IPS-18a (cell line): Measurements from ENCODE around the gene TMEM119.
"Not testable (repeated sequence)": the region's sequence is repeated elsewhere in the genome, so short reads cannot be mapped to it uniquely, and the experiment has no call there.

Source experiments
- H3K27ac ChIP-seq: one replicate; pipeline ENCODE4 v1.5.1; 2013; ENCODE audit warnings: low read length
- H3K27me3 ChIP-seq: one replicate; pipeline ENCODE4 v1.6.1; 2013; ENCODE audit warnings: mild to moderate bottlenecking, low read length; ENCODE audit not compliant: control insufficient read depth, insufficient read depth
- H3K36me3 ChIP-seq: one replicate; pipeline ENCODE4 v1.6.1; 2013; ENCODE audit warnings: low read depth, low read length; ENCODE audit not compliant: control insufficient read depth
- H3K4me1 ChIP-seq: one replicate; pipeline ENCODE4 v1.6.1; 2013; ENCODE audit warnings: low read depth, low read length; ENCODE audit not compliant: control insufficient read depth
- H3K4me3 ChIP-seq: one replicate; pipeline ENCODE4 v1.5.1; 2013; ENCODE audit warnings: low read length
- H3K9ac ChIP-seq: one replicate; pipeline ENCODE4 v1.6.1; 2013; ENCODE audit warnings: mild to moderate bottlenecking, low read length, moderate library complexity
- H3K9me3 ChIP-seq: one replicate; pipeline ENCODE4 v1.6.1; 2013; ENCODE audit warnings: low read depth, low read length; ENCODE audit not compliant: control insufficient read depth

Gene TMEM119

GRCh38 chr12:108582978-108583770, 14.7 kb downstream of the TMEM119 start:
- H3K27me3 ChIP-seq: no peaks in the 10 kb centered on the region
- no peaks in the 10 kb centered on the region for H3K36me3 ChIP-seq
- H3K9ac ChIP-seq: no peak overlapping the region
- H3K4me1 ChIP-seq: no peaks in the 10 kb centered on the region
- H3K9me3 ChIP-seq: no peaks in the 10 kb centered on the region
- H3K27ac ChIP-seq: no peak overlapping the region
- H3K4me3 ChIP-seq: no peak overlapping the region

- Histone ChIP-seq H3K9me3 (no peaks in the 10 kb centered on the region), H3K27ac (no peak overlapping the region), H3K4me1 (no peaks in the 10 kb centered on the region), H3K9ac (no peak overlapping the region), H3K27me3 (no peaks in the 10 kb centered on the region), H3K36me3 (no peaks in the 10 kb centered on the region), H3K4me3 (no peak overlapping the region)
Observed at GRCh38 chr12:108582509-108582908, 15.4 kb downstream of the TMEM119 start.

- Histone ChIP-seq H3K36me3 (no peaks in the 10 kb centered on the region), H3K4me3 (no peak overlapping the region)
Observed at GRCh38 chr12:108581311-108582227, 16.3 kb downstream of the TMEM119 start.

GRCh38 chr12:108580531-108580930, 17.4 kb downstream of the TMEM119 start:
- no peak overlapping the region for H3K27ac ChIP-seq
- no peaks in the 10 kb centered on the region for H3K27me3 ChIP-seq
- H3K4me1 ChIP-seq: no peaks in the 10 kb centered on the region
- no peak overlapping the region for H3K4me3 ChIP-seq
- no peak overlapping the region for H3K9ac ChIP-seq
- H3K36me3 ChIP-seq: no peaks in the 10 kb centered on the region
- H3K9me3 ChIP-seq: no peaks in the 10 kb centered on the region

More at GRCh38 chr12:108581311-108582227, 16.3 kb downstream of the TMEM119 start:
- no peak overlapping the region for H3K9ac ChIP-seq
- no peaks in the 10 kb centered on the region for H3K27me3 ChIP-seq
- no peaks in the 10 kb centered on the region for H3K9me3 ChIP-seq
- no peaks in the 10 kb centered on the region for H3K4me1 ChIP-seq
- H3K27ac ChIP-seq: no peak overlapping the region

- no peaks in the 10 kb centered on the region for H3K36me3 ChIP-seq
- H3K4me3 ChIP-seq: no peak overlapping the region
- no peak overlapping the region for H3K9ac ChIP-seq
- H3K27me3 ChIP-seq: no peaks in the 10 kb centered on the region
- H3K27ac ChIP-seq: no peak overlapping the region
- no peaks in the 10 kb centered on the region for H3K4me1 ChIP-seq
- no peaks in the 10 kb centered on the region for H3K9me3 ChIP-seq
Observed at GRCh38 chr12:108578813-108579212, 19.1 kb downstream of the TMEM119 start.

GRCh38 chr12:108578264-108578663, 19.6 kb downstream of the TMEM119 start:
- no peaks in the 10 kb centered on the region for H3K4me1 ChIP-seq
- H3K9ac ChIP-seq: no peak overlapping the region
- no peaks in the 10 kb centered on the region for H3K27me3 ChIP-seq
- no peak overlapping the region for H3K4me3 ChIP-seq
- no peak overlapping the region for H3K27ac ChIP-seq
- H3K9me3 ChIP-seq: no peaks in the 10 kb centered on the region
- H3K36me3 ChIP-seq: no peaks in the 10 kb centered on the region

- H3K9me3 ChIP-seq: no peaks in the 10 kb centered on the region
- no peaks in the 10 kb centered on the region for H3K27me3 ChIP-seq
- no peak overlapping the region for H3K27ac ChIP-seq
- H3K36me3 ChIP-seq: no peaks in the 10 kb centered on the region
- H3K4me1 ChIP-seq: no peaks in the 10 kb centered on the region
- H3K4me3 ChIP-seq: no peak overlapping the region
- no peak overlapping the region for H3K9ac ChIP-seq
Observed at GRCh38 chr12:108577458-108577857, 20.4 kb downstream of the TMEM119 start.

GRCh38 chr12:108576660-108577234, 21.1 kb downstream of the TMEM119 start:
- Histone ChIP-seq H3K27me3 (no peaks in the 10 kb centered on the region), H3K27ac (no peak overlapping the region), H3K9me3 (no peaks in the 10 kb centered on the region), H3K9ac (no peak overlapping the region), H3K36me3 (no peaks in the 10 kb centered on the region), H3K4me3 (no peak overlapping the region), H3K4me1 (no peaks in the 10 kb centered on the region)

- Histone ChIP-seq H3K4me1 (no peaks in the 10 kb centered on the region), H3K27me3 (no peaks in the 10 kb centered on the region), H3K36me3 (no peaks in the 10 kb centered on the region), H3K4me3 (no peak overlapping the region), H3K9ac (no peak overlapping the region), H3K27ac (no peak overlapping the region), H3K9me3 (no peaks in the 10 kb centered on the region)
Observed at GRCh38 chr12:108575199-108575912, 22.5 kb downstream of the TMEM119 start.

GRCh38 chr12:108574276-108574675, 23.6 kb downstream of the TMEM119 start:
- H3K4me3 ChIP-seq, H3K9me3 ChIP-seq, H3K27ac ChIP-seq, H3K4me1 ChIP-seq, H3K9ac ChIP-seq, H3K36me3 ChIP-seq, H3K27me3 ChIP-seq: not testable (repeated sequence)

- no peaks in the 10 kb centered on the region for H3K4me1 ChIP-seq
- peaks cover 14% of the 10 kb centered on the region for H3K36me3 ChIP-seq
- H3K27me3 ChIP-seq: no peaks in the 10 kb centered on the region
- no peak overlapping the region for H3K27ac ChIP-seq
- H3K4me3 ChIP-seq: no peak overlapping the region
- H3K9ac ChIP-seq: no peak overlapping the region
- no peaks in the 10 kb centered on the region for H3K9me3 ChIP-seq
Observed at GRCh38 chr12:108573317-108573716, 24.6 kb downstream of the TMEM119 start.
